K562 (cell line): ENCODE measurements around the gene HECW1. TPM values are rescaled to one million over a fixed set of nuclear protein-coding genes. Genes with fewer than 3 reads are reported as not detected.
"Not testable (repeated sequence)": the region's sequence is repeated elsewhere in the genome, so short reads cannot be mapped to it uniquely, and the experiment has no call there.

Experiments used
- ATAC-seq: fragments of 200-7000 bp; cut with Tn5 transposase; 3 replicates; pipeline ENCODE4 v1.9.1; 2020; ENCODE audit warnings: moderate library complexity
- BruUV-seq: library from RNA; stranded (reverse); fragments of 400-500 nt; replicated peaks from 2 replicates; lab custom pipeline; 2021; lab: Mats Ljungman, UMichigan
- CTCF ChIA-PET: fragments of 300-600 bp; formaldehyde crosslinking; extraction: SDS; loops from one replicate; lab custom pipeline; 2021; ENCODE audit warnings: low intra/inter-chr PET ratio; lab: Yijun Ruan, JAX
- POLR2A ChIA-PET: fragments of 300-600, 350-650 bp; sonication (Branson Sonifier 250); formaldehyde crosslinking; extraction: SDS; loops from one replicate; lab custom pipeline; 2021; ENCODE audit warnings: antibody characterized with exemption, inconsistent platforms; lab: Yijun Ruan, JAX
- DNase-seq, 4 experiments: peaks; one replicate each; pipeline versions ENCODE4 v3.0.0 to v3.0.0-alpha.2; 2011 to 2018; ENCODE audit warnings: low spot score in 3 of 4, mixed read lengths in 3 of 4; ENCODE audit errors: extremely low read depth in 1 of 4
- FAIRE-seq: peaks from 2 replicates; lab custom pipeline; 2011; peaks lifted over from hg19 to GRCh38; lab: Jason Lieb, UNC
- H2AFZ ChIP-seq: 2 replicates; pipeline ENCODE4 v1.6.0; 2011; ENCODE audit warnings: low read depth, low read length, control low read depth, inconsistent platforms
- H3K27ac ChIP-seq: fragments of 200-600 bp; 3 replicates; pipeline ENCODE4 v1.8.0; 2011; ENCODE audit warnings: low read depth, mild to moderate bottlenecking, control low read depth, inconsistent platforms, low read length, moderate library complexity, mixed read lengths; ENCODE audit errors: extremely low read depth
- H3K27me3 ChIP-seq, 2 experiments: fragments of 300-600 bp in 1 of 2; 2 replicates in 1 of 2; 3 replicates in 1 of 2; pipeline versions ENCODE4 v1.6.0 to v1.8.0; 2011; ENCODE audit warnings: inconsistent platforms in 2 of 2, low read length in 2 of 2, mild to moderate bottlenecking in 1 of 2, mixed read lengths in 1 of 2, moderate library complexity in 1 of 2; ENCODE audit not compliant: control insufficient read depth in 2 of 2, insufficient read depth in 2 of 2
- H3K36me3 ChIP-seq: fragments of 300-600 bp; 3 replicates; pipeline ENCODE4 v1.8.0; 2011; ENCODE audit warnings: mild to moderate bottlenecking, low read length, inconsistent platforms; ENCODE audit not compliant: control insufficient read depth, insufficient read depth
- H3K4me1 ChIP-seq, 2 experiments: fragments of 200-600 bp in 1 of 2; replicated peaks in 1 of 2; 2 replicates in 1 of 2; 3 replicates in 1 of 2; pipeline versions ENCODE4 v1.5.1 to v1.8.0; 2011; ENCODE audit warnings: inconsistent platforms in 2 of 2, low read length in 2 of 2, mild to moderate bottlenecking in 1 of 2, mixed read lengths in 1 of 2, moderate library complexity in 1 of 2; ENCODE audit not compliant: control insufficient read depth in 2 of 2, insufficient read depth in 2 of 2
- H3K4me2 ChIP-seq: 2 replicates; pipeline ENCODE4 v1.6.1; 2011; ENCODE audit warnings: low read length, control low read depth, inconsistent platforms, mixed read lengths; ENCODE audit not compliant: insufficient read depth
- H3K4me3 ChIP-seq: fragments of 200-600 bp; sonication (generic), shearing (Covaris generic); 2 replicates; pipeline ENCODE4 v1.5.1; 2016; ENCODE audit warnings: control low read depth, inconsistent platforms
- H3K79me2 ChIP-seq: fragments of 200-600 bp; 3 replicates; pipeline ENCODE4 v1.8.0; 2011; ENCODE audit warnings: low read length, inconsistent platforms; ENCODE audit not compliant: control insufficient read depth, insufficient read depth
- H3K9ac ChIP-seq, 2 experiments: 2 replicates each; pipeline versions ENCODE4 v1.6.0 to v1.6.1; 2011; ENCODE audit warnings: low read depth in 2 of 2, low read length in 2 of 2, control low read depth in 1 of 2, inconsistent platforms in 1 of 2, mild to moderate bottlenecking in 1 of 2, mixed read lengths in 1 of 2; ENCODE audit not compliant: insufficient read depth in 1 of 2
- H3K9me1 ChIP-seq: one replicate; pipeline ENCODE4 v1.6.0; 2011; ENCODE audit warnings: inconsistent platforms, mild to moderate bottlenecking, low read length, moderate library complexity; ENCODE audit not compliant: control insufficient read depth, insufficient read depth
- H3K9me3 ChIP-seq: replicated peaks from 2 replicates; pipeline ENCODE4 v1.5.1; 2011; ENCODE audit warnings: low read depth, low read length, inconsistent platforms; ENCODE audit not compliant: control insufficient read depth, insufficient read depth
- H4K20me1 ChIP-seq: replicated peaks from 2 replicates; pipeline ENCODE4 v1.6.1; 2011; ENCODE audit warnings: low read length, inconsistent platforms, mixed read lengths; ENCODE audit not compliant: control insufficient read depth, insufficient read depth
- ASH1L ChIP-seq: fragments of 450-650 bp; IDR thresholded peaks from 2 replicates; pipeline ENCODE4 v1.6.1; 2018; ENCODE audit warnings: borderline replicate concordance, mild to moderate bottlenecking, low read depth; ENCODE audit not compliant: partially characterized antibody
- DEAF1 ChIP-seq: fragments of 450-650 bp; formaldehyde crosslinking; IDR thresholded peaks from 2 replicates; pipeline ENCODE4 v1.4.0; 2020; ENCODE audit warnings: mild to moderate bottlenecking, moderate library complexity
- ELF2 ChIP-seq: fragments of 250-450 bp; sonication (Bioruptor Pico); IDR thresholded peaks from 2 replicates; pipeline ENCODE4 v1.5.0; 2021; ENCODE audit warnings: mild to moderate bottlenecking
- FOXK2 ChIP-seq, 2 experiments: fragments of 450-650 bp; IDR thresholded peaks in 1 of 2; conservative IDR thresholded peaks in 1 of 2; 2 replicates each; pipeline ENCODE4 v1.6.1; 2016; ENCODE audit warnings: low read depth in 2 of 2, mild to moderate bottlenecking in 1 of 2
- MAFG ChIP-seq: fragments of 450-650 bp; conservative IDR thresholded peaks from 2 replicates; pipeline ENCODE4 v1.6.1; 2016; ENCODE audit warnings: missing genetic modification characterization, missing compliant biosample characterization
- PURB ChIP-seq: sonication (generic); formaldehyde crosslinking; IDR thresholded peaks from 2 replicates; pipeline ENCODE4 v1.9.0; 2021; ENCODE audit warnings: low read depth, mild to moderate bottlenecking, missing genetic modification reagents
- TEAD1 ChIP-seq, 2 experiments: fragments of 450-650 bp in 1 of 2; sonication (generic) in 1 of 2; formaldehyde crosslinking; IDR thresholded peaks; 2 replicates each; pipeline versions ENCODE4 v1.4.0 to v1.8.0; 2020 to 2022; ENCODE audit warnings: mild to moderate bottlenecking in 2 of 2, missing genetic modification reagents in 1 of 2
- TEAD4 ChIP-seq, 2 experiments: sonication (generic) in 1 of 2; formaldehyde crosslinking in 1 of 2; IDR thresholded peaks; 2 replicates each; pipeline versions ENCODE4 v1.6.1 to v1.8.0; 2012 to 2022; ENCODE audit warnings: borderline replicate concordance in 1 of 2, inconsistent platforms in 1 of 2, low read length in 1 of 2, mild to moderate bottlenecking in 1 of 2, missing genetic modification reagents in 1 of 2
- ZNF561 ChIP-seq: fragments of 450-650 bp; formaldehyde crosslinking; conservative IDR thresholded peaks from 2 replicates; pipeline ENCODE4 v1.4.0; 2020; ENCODE audit warnings: mild to moderate bottlenecking, moderate library complexity
- ZSCAN29 ChIP-seq: fragments of 450-650 bp; IDR thresholded peaks from 2 replicates; pipeline ENCODE4 v1.6.1; 2017
- WGBS: fragments of 100-300 bp; shearing (Covaris generic); methylation state at CpG from one replicate; pipeline ENCODE4 v1.1.6; 2016; ENCODE audit warnings: low coverage, mixed read lengths; ENCODE audit not compliant: insufficient coverage; ENCODE audit errors: missing lambda C conversion rate; 5-methylcytosine and 5-hydroxymethylcytosine counted together
- in situ Hi-C: fragments of 300-500 bp; cut with MboI; formaldehyde crosslinking; loops from 4 replicates; pipeline ENCODE4 v1.15.0; 2018; ENCODE audit warnings: inconsistent platforms, mixed read lengths
- intact Hi-C: fragments of 100-400 bp; cut with micrococcal nuclease; formaldehyde crosslinking; loops from 2 replicates; pipeline ENCODE4 v1.14.2; 2022
- polyA plus RNA-seq, 8 experiments: library from polyadenylated mRNA; depleted of rRNA in 4 of 8; stranded (reverse) in 5 of 8; unstranded in 3 of 8; fragments of >200 nt; fragmentation: Nextera tagmentation in 2 of 8; fragmentation: Illumina TruSeq in 1 of 8; extraction: Ambion mirVana in 2 of 8; extraction: Trizol in 1 of 8; gene quantifications; 2 replicates each; pipeline versions ENCODE4 v1.2.1 to v1.2.3, GENCODE V29; 2011 to 2014; ENCODE audit warnings: inconsistent platforms in 1 of 8, missing spikeins in 1 of 8
- total RNA-seq, 7 experiments: library from RNA; depleted of rRNA in 6 of 7; stranded (reverse); fragments of >200 nt in 6 of 7; fragmentation: Illumina TruSeq in 2 of 7; extraction: Trizol in 2 of 7; gene quantifications; 2 replicates each; pipeline versions ENCODE4 v1.2.1 to v1.2.3, GENCODE V29; 2011 to 2021; ENCODE audit warnings: low replicate concordance in 1 of 7
- TF ChIP-seq, protein P1 (sequence below): fragments of 450-650 bp; IDR thresholded peaks from 2 replicates; pipeline ENCODE4 v1.6.1; 2018; ENCODE audit warnings: mild to moderate bottlenecking, low read depth; ENCODE audit not compliant: partially characterized antibody

The HECW1 gene
- total and polyA plus RNA-seq, 9 of the 15 experiments (the other 6 are each of a cell fraction or from before 2014, with no cell fraction given) = 0.07 to 0.31 (median 0.13) TPM; not detected in 4

DNA sequence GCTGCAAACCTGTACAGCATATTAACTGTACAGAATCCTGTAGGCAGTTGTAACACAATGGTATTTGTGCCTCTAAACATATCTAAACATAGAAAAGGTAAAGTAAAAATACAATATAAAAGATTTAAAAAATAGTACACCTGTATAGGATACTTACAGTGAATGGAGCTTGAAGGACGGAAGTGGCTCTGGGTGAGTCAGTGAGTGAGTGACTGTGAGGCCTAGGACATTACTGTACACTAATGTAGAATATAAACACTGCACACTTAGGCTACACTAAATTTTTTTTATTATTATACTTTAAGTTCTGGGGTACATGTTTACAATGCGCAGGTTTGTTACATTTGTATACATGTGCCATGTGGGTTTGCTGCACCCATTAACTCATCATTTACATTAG lies 373.1 kb downstream of the HECW1 start:
- CTCF ChIA-PET = no interaction called here
- 49% methylated on average over 2 of the region's 2 CpGs for WGBS
- TF ChIP-seq PURB (no peak), ZNF561 (no peak), TEAD4 (IDR thresholded peaks at IDR 0.05; ENCODE audit: low read length) (no peak), TEAD4 (CRISPR knock-in tag; IDR thresholded peaks at IDR 0.05; ENCODE audit: borderline replicate concordance) (no peak), MAFG (tag) (no peak), FOXK2 (conservative IDR thresholded peaks at IDR 0.05 in 1 of 2, IDR thresholded peaks at IDR 0.05 in 1 of 2; ENCODE audit: low read depth in 2 of 2) (no peak), ASH1L (no peak), TEAD1 (CRISPR knock-in tag; IDR thresholded peaks at IDR 0.05) (no peak), ZSCAN29 (no peak), ELF2 (CRISPR knock-in tag) (no peak), DEAF1 (CRISPR knock-in tag) (no peak)
- TF ChIP-seq, protein P1, sequence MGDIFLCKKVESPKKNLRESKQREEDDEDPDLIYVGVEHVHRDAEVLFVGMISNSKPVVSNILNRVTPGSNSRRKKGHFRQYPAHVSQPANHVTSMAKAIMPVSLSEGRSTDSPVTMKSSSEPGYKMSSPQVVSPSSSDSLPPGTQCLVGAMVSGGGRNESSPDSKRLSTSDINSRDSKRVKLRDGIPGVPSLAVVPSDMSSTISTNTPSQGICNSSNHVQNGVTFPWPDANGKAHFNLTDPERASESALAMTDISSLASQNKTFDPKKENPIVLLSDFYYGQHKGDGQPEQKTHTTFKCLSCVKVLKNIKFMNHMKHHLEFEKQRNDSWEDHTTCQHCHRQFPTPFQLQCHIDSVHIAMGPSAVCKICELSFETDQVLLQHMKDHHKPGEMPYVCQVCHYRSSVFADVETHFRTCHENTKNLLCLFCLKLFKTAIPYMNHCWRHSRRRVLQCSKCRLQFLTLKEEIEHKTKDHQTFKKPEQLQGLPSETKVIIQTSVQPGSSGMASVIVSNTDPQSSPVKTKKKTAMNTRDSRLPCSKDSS = no peak
- ATAC-seq (no peak), DNase-seq (no peak), FAIRE-seq (no peak)
- H3K27ac ChIP-seq = no peak overlapping the region
- H3K36me3 ChIP-seq = no peaks in the 10 kb centered on the region
- no peaks in the 10 kb centered on the region for H3K79me2 ChIP-seq
- POLR2A ChIA-PET = interaction anchor here (0.5 kb wide), 1 partner anchor 12 kb away, joined by 3 read pairs; no protein-coding TSS in a partner anchor
- no peaks in the 10 kb centered on the region for H4K20me1 ChIP-seq
- H3K4me2 ChIP-seq = no peak overlapping the region
- BruUV-seq = no TSS peak
- H3K27me3 ChIP-seq = peaks cover 4 to 20% of the 10 kb centered on the region in 2 experiments; a peak in 4 of 5 replicates
- no peak overlapping the region for H3K4me3 ChIP-seq
- no peaks in the 10 kb centered on the region for H3K9me1 ChIP-seq
- H3K9ac ChIP-seq = no peak overlapping the region
- intact Hi-C loops = no loop called here
- H2AFZ ChIP-seq = no peak overlapping the region
- no peaks in the 10 kb centered on the region; a peak in 1 of 5 replicates for H3K4me1 ChIP-seq
- H3K9me3 ChIP-seq = no peaks in the 10 kb centered on the region
- in situ Hi-C loops = no loop called here

GRCh38 chr7:43486008-43486407 lies 373.6 kb downstream of the HECW1 start:
- BruUV-seq, H3K9me1 ChIP-seq, ATAC-seq, H3K4me1 ChIP-seq, intact Hi-C loops, FAIRE-seq, H3K27ac ChIP-seq, H3K9ac ChIP-seq, H3K79me2 ChIP-seq, CTCF ChIA-PET, H3K36me3 ChIP-seq, DNase-seq, H2AFZ ChIP-seq, H3K4me2 ChIP-seq, H3K4me3 ChIP-seq, POLR2A ChIA-PET, H3K9me3 ChIP-seq, in situ Hi-C loops, H4K20me1 ChIP-seq: not testable (repeated sequence)
- H3K27me3 ChIP-seq = peaks cover 5 to 20% of the 10 kb centered on the region in 2 experiments; a peak in 4 of 5 replicates
- 4% methylated on average over 3 of the region's 5 CpGs for WGBS
